ENCODE measurements around the gene CCDC12. TPM values are rescaled to one million over a fixed set of nuclear protein-coding genes. Genes with fewer than 3 reads are reported as not detected.

The CCDC12 gene
- total RNA-seq, 2 experiments from 2014 or later: 55.0 to 56.7 TPM

DNA sequence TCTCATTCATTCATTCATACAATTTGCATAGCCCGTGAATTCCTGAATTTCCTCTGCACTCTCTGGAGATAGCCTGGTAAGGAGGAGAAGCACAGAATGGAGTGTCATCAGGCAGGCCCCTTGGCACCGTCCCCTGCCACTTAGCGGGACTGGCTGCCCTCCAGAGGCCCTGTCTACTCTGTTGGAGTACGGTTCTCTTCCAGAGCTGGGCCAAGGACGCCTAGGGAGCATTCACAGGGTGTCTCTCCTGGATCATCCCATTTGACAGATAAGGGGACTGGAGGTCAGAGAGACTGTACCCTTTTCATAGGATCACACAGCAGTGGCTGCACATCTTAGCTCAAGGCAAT lies 51.0 kb downstream of the CCDC12 start:
- CTCF ChIA-PET: interaction anchor here (1.6 kb wide), 1 partner anchor 72 kb away, joined by 7 read pairs; no protein-coding TSS in a partner anchor
- Mint-ChIP-seq H3K36me3 (ENCODE audit: low read depth) (peaks cover 74% of the 10 kb centered on the region), H3K9me3 (peaks cover 8% of the 10 kb centered on the region), H3K4me3 (no peak overlapping the region), H3K27ac (peak overlapping the region; percentile 88), H3K4me1 (peaks cover 60% of the 10 kb centered on the region), H3K27me3 (no peaks in the 10 kb centered on the region)
- POLR2A ChIA-PET: interaction anchor here (1.3 to 12.0 kb wide), 5 partner anchors 23 to 62 kb away, joined by 3 to 94 read pairs (median 3); partner anchors contain the start of gene NBEAL2
- no peak for DNase-seq

DNA sequence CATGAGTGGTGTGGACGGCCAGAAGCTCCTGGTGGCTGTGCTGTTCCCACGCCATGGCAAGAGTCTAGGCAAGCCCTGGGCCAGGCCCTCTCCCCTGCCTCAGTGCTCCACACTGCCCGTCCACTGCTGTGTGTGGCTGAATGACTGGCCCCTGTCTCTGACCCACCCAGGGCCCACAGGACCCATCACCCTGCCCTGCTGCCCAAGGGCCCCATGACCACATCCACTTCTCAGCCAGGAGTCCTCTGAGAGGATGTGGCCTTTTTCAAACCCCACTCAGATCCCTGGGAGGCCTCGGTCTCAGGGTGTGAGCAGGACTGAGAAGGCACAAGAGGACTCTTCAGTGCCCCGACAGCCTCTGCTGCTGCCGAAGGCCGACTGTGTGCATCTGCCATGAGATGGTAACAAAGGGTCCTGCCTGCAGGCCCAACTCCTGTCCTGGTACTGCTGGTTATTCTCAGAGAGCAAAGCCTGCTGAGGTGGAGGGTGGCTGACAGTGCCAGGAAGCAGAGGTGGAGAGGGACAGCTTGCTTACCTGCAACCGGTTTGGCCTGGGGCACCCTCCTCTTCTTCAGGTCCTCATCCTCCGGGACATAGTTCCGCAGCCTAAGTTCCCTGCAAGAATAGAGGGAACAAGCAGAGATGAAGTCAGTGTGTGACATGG lies 51.5 kb downstream of the CCDC12 start:
- Mint-ChIP-seq H3K27me3 (no peaks in the 10 kb centered on the region), H3K27ac (peak overlapping the region; percentile 88), H3K36me3 (ENCODE audit: low read depth) (peaks cover 74% of the 10 kb centered on the region), H3K4me1 (peaks cover 55% of the 10 kb centered on the region), H3K4me3 (no peak overlapping the region), H3K9me3 (peaks cover 8% of the 10 kb centered on the region)
- no peak for DNase-seq
- ChIA-PET POLR2A (interaction anchor here (1.3 to 12.0 kb wide), 3 partner anchors 24 to 56 kb away, joined by 3 to 94 read pairs (median 3); partner anchors contain the start of gene NBEAL2), CTCF (interaction anchor here (1.6 to 2.3 kb wide), 2 partner anchors 73 kb away, joined by 7 to 18 read pairs; no protein-coding TSS in a partner anchor)

GRCh38 chr3:46923559-46924350 lies 52.8 kb downstream of the CCDC12 start:
- ChIA-PET CTCF (interaction anchor here (0.8 to 2.3 kb wide), 12 partner anchors 9 to 107 kb away, joined by 3 to 18 read pairs (median 4); no protein-coding TSS in a partner anchor), POLR2A (interaction anchor here (0.9 to 2.2 kb wide), 5 partner anchors 23 to 83 kb away, joined by 3 to 7 read pairs (median 4); no protein-coding TSS in a partner anchor)
- Mint-ChIP-seq H3K4me1 (peaks cover 44% of the 10 kb centered on the region), H3K27ac (peak overlapping the region; percentile 49), H3K27me3 (no peaks in the 10 kb centered on the region), H3K9me3 (peaks cover 6% of the 10 kb centered on the region), H3K36me3 (ENCODE audit: low read depth) (peaks cover 72% of the 10 kb centered on the region), H3K4me3 (no peak overlapping the region)
- peak; percentile 49 for DNase-seq

GRCh38 chr3:46922871-46923558 lies 53.5 kb downstream of the CCDC12 start:
- POLR2A ChIA-PET: interaction anchor here (0.9 to 2.2 kb wide), 5 partner anchors 24 to 83 kb away, joined by 3 to 7 read pairs (median 4); no protein-coding TSS in a partner anchor
- DNase-seq: no peak
- CTCF ChIA-PET: interaction anchor here (0.8 to 2.3 kb wide), 11 partner anchors 10 to 107 kb away, joined by 3 to 18 read pairs (median 5); no protein-coding TSS in a partner anchor
- Mint-ChIP-seq H3K4me1 (peaks cover 36% of the 10 kb centered on the region), H3K4me3 (no peak overlapping the region), H3K27ac (no peak overlapping the region), H3K27me3 (no peaks in the 10 kb centered on the region), H3K36me3 (ENCODE audit: low read depth) (peaks cover 71% of the 10 kb centered on the region), H3K9me3 (no peaks in the 10 kb centered on the region)

DNA sequence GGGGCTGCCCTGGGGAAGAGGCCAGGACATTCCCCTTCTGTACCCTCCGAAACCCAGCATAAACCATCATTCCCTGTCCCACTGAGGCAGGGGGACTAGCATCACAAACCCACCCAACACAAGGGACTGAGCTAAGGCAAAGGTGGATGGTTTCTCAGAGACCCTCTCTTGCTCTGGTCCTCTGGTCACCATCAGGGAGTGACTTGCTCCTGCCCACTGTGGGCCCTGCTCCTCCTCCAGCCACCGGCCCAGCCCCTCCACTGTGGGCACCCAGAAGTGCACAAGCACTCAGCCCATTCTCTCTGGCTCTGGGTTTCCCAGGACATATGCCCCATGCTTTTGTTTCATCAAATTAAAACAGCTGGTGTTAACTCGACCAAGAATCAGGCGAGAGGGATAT lies 54.1 kb downstream of the CCDC12 start:
- Mint-ChIP-seq H3K27me3 (no peaks in the 10 kb centered on the region), H3K4me1 (peaks cover 30% of the 10 kb centered on the region), H3K4me3 (no peak overlapping the region), H3K27ac (no peak overlapping the region), H3K9me3 (no peaks in the 10 kb centered on the region), H3K36me3 (ENCODE audit: low read depth) (peaks cover 77% of the 10 kb centered on the region)
- POLR2A ChIA-PET: interaction anchor here (1.2 to 2.2 kb wide), 2 partner anchors 65 to 72 kb away, joined by 3 to 7 read pairs; no protein-coding TSS in a partner anchor
- CTCF ChIA-PET: interaction anchor here (1.0 to 2.3 kb wide), 5 partner anchors 10 to 75 kb away, joined by 4 to 18 read pairs (median 7); no protein-coding TSS in a partner anchor
- DNase-seq: no peak

DNA sequence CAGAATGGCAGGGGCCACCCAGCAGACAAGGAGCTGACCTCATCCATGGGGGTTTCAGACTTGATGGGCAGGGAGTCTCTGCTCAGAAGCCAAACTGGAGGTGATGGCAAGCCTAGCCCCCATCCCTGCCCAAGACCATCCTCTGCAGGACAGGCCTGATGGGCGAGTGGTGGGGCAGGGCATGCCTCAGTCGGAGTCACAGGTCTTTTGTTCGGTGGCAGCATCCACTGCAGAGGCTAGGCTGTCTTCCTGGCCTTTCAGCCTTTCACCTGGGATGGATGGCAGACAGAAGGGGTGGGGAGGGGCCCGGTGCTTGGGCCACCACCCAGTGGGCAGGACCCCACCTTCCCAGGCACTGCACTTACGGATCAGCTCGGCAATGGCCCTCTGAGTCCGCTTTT lies 54.7 kb downstream of the CCDC12 start:
- POLR2A ChIA-PET: interaction anchor here (0.9 to 2.2 kb wide), 2 partner anchors 66 to 77 kb away, joined by 3 to 7 read pairs; no protein-coding TSS in a partner anchor
- Mint-ChIP-seq H3K4me3 (no peak overlapping the region), H3K9me3 (no peaks in the 10 kb centered on the region)

GRCh38 chr3:46921041-46921440 lies 55.5 kb downstream of the CCDC12 start:
- Mint-ChIP-seq H3K27me3 (no peaks in the 10 kb centered on the region), H3K27ac (no peak overlapping the region), H3K36me3 (ENCODE audit: low read depth) (peaks cover 77% of the 10 kb centered on the region), H3K9me3 (no peaks in the 10 kb centered on the region), H3K4me3 (no peak overlapping the region), H3K4me1 (peaks cover 20% of the 10 kb centered on the region)
- POLR2A ChIA-PET: interaction anchor here (0.9 kb wide), 1 partner anchor 77 kb away, joined by 3 read pairs; no protein-coding TSS in a partner anchor
- DNase-seq: no peak
- CTCF ChIA-PET: no interaction called here

More for the DNA sequence above, 54.7 kb downstream of the CCDC12 start:
- CTCF ChIA-PET: no interaction called here
- Mint-ChIP-seq H3K27me3 (no peaks in the 10 kb centered on the region), H3K4me1 (peaks cover 25% of the 10 kb centered on the region), H3K36me3 (ENCODE audit: low read depth) (peaks cover 74% of the 10 kb centered on the region), H3K27ac (no peak overlapping the region)
- no peak for DNase-seq

DNA sequence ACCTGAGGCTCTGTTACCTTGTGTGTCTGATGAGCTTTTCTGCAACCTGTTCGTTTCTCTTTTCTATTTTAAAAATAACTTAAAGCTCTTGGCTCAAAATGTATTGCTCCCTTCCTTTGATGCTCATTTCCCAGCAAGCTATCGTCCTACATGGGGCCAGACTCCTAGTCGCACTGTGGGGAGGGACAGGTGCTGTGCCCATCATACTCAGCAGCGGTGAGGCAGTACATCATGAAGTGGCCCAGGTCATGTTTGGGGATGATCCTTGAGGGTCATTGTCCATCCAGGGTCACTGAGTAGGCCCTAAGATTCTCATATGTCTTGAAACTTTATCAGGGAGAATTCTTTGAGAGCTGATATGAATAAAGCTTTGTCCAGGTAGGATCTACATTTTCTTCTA lies 57.9 kb downstream of the CCDC12 start:
- Mint-ChIP-seq H3K27me3 (no peaks in the 10 kb centered on the region), H3K36me3 (ENCODE audit: low read depth) (peaks cover 66% of the 10 kb centered on the region), H3K9me3 (no peaks in the 10 kb centered on the region), H3K4me3 (no peak overlapping the region), H3K4me1 (peaks cover 17% of the 10 kb centered on the region), H3K27ac (no peak overlapping the region)
- CTCF ChIA-PET: interaction anchor here (1.2 to 1.5 kb wide), 2 partner anchors 9 to 405 kb away, joined by 4 to 5 read pairs; no protein-coding TSS in a partner anchor
- POLR2A ChIA-PET: no interaction called here
- no peak for DNase-seq

DNA sequence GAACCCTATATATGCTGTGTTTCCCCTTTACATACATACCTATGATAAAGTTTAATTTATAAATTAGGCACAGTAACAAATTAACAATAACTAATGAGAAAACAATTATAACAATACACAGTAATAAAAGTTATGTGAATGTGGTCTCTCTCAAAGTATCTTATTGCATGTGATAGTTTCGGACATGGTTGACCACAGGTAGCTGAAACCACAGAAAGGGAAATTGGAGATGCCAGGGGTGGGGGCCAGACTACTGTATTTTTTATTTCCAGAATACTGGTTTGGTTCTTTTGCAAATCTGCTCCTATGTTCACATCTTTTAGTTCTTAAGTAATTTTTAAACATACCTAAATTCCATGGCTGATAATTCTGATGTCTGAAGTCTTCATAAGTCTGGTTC lies 58.3 kb downstream of the CCDC12 start:
- Mint-ChIP-seq H3K27ac (no peak overlapping the region), H3K4me1 (peaks cover 20% of the 10 kb centered on the region), H3K4me3 (no peak overlapping the region), H3K36me3 (ENCODE audit: low read depth) (peaks cover 62% of the 10 kb centered on the region), H3K27me3 (no peaks in the 10 kb centered on the region), H3K9me3 (no peaks in the 10 kb centered on the region)
- POLR2A ChIA-PET: no interaction called here
- CTCF ChIA-PET: interaction anchor here (1.2 to 1.5 kb wide), 2 partner anchors 8 to 406 kb away, joined by 4 to 5 read pairs; no protein-coding TSS in a partner anchor
- DNase-seq: no peak

DNA sequence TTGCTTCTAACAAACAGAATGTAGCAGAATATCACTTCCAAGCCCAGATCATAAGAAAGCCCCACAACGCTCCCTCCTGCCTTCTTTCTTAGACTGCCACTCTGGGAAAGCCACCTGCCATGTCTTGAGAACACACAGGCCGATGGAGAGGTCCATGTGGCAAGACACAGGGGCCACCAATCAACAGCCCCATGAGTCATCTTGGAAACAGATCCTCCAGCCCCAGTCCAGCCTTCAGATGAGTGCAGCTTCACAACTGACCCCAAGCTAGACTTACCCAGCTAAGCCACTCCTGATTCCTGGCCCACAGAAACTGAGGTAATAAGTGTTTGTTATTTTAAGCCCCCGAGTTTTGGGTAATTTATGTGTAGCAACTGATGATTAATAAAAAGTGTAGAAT lies 59.3 kb downstream of the CCDC12 start:
- H3K27ac Mint-ChIP-seq: no peak overlapping the region

DNA sequence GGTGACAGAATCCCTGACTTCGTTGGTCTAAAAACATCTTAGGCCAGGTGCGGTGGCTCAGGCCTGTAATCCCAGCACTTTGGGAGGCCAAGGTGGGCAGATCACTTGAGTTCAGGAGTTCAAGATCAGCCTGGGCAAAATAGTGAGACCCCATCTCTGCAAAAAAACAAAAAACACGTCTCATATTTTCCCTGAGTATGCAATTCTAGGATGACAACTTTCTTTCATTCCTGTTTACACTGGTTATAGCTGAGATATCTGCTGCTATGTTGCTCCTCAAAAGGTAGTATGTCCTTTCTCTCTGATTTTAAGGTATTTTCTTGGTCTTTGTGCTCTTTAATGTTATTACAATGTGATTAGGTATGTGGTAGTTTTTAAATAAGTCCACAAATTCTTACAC lies 59.7 kb downstream of the CCDC12 start:
- ChIA-PET CTCF (no interaction called here), POLR2A (no interaction called here)
- Mint-ChIP-seq H3K9me3 (no peaks in the 10 kb centered on the region), H3K4me3 (no peak overlapping the region), H3K27me3 (no peaks in the 10 kb centered on the region), H3K27ac (no peak overlapping the region), H3K4me1 (peaks cover 24% of the 10 kb centered on the region), H3K36me3 (ENCODE audit: low read depth) (peaks cover 50% of the 10 kb centered on the region)
- DNase-seq: no peak

More for the DNA sequence above, 59.3 kb downstream of the CCDC12 start:
- CTCF ChIA-PET: no interaction called here
- POLR2A ChIA-PET: no interaction called here
- no peak for DNase-seq
- Mint-ChIP-seq H3K27me3 (no peaks in the 10 kb centered on the region), H3K36me3 (ENCODE audit: low read depth) (peaks cover 53% of the 10 kb centered on the region), H3K9me3 (no peaks in the 10 kb centered on the region), H3K4me3 (no peak overlapping the region), H3K4me1 (peaks cover 24% of the 10 kb centered on the region)

DNA sequence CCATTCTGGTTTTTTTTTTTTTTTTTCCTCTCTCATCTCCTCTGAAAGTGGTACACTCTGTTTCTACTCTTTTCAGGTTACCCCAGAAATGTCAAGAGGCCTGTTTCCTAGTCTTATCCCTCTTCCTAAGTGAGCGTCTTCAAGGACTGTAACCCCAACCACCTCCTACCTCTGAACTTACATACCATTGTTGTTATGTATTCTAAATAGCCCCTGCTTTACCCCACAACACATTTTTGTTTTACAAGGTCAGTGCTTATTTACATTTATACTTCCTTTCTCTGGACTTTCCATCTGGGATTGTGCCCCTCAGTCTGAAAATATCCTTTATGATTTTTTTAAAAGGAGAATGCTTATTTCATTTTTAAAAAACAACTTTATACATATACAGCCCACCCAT lies 60.3 kb downstream of the CCDC12 start:
- Mint-ChIP-seq H3K9me3 (no peaks in the 10 kb centered on the region), H3K4me3 (no peak overlapping the region), H3K36me3 (ENCODE audit: low read depth) (peaks cover 45% of the 10 kb centered on the region), H3K4me1 (peaks cover 24% of the 10 kb centered on the region), H3K27me3 (no peaks in the 10 kb centered on the region), H3K27ac (no peak overlapping the region)
- ChIA-PET POLR2A (no interaction called here), CTCF (no interaction called here)
- DNase-seq: no peak
